ENCODE results near the gene CHCHD5. TPM values are rescaled to one million over a fixed set of nuclear protein-coding genes. Genes with fewer than 3 reads are reported as not detected.
A peak's percentile ranks its signal among the peaks of the same experiment; 100 is the strongest.

CHCHD5 gene
- total and polyA plus RNA-seq, 2 of the 8 experiments (the other 6 are each of a cell fraction or from before 2014, with no cell fraction given) = 27.2 to 71.5 TPM

- H3K79me2 ChIP-seq (ENCODE audit: control insufficient read depth in 1 of 2, insufficient read depth in 2 of 2, low read length in 2 of 2) = no peaks in the 10 kb centered on the region
- WGBS, 2 experiments (ENCODE audit: extremely low coverage in 1 of 2, insufficient coverage in 1 of 2, insufficient read length in 1 of 2, insufficient replicate concordance in 2 of 2, low coverage in 1 of 2, low lambda C conversion rate in 2 of 2, missing lambda C conversion rate in 1 of 2) = 89% methylated on average over 5 of the region's 5 CpGs; no CpG with 5 or more reads in 1 of the 2 experiments
- H4K91ac ChIP-seq (replicated peaks; ENCODE audit: insufficient read length, low read length) = no peak overlapping the region
- no peak overlapping the region for H3K23ac ChIP-seq (ENCODE audit: insufficient read length)
- no peak overlapping the region for H2BK120ac ChIP-seq (replicated peaks; ENCODE audit: low read depth, low read length)
- POLR2A ChIA-PET (ENCODE audit: partially characterized antibody) = interaction anchor here (0.7 to 5.9 kb wide), 4 partner anchors 13 to 515 kb away, joined by 3 to 40 read pairs (median 3); partner anchors contain the start of gene SLC20A1
- no peak overlapping the region for H3K27ac ChIP-seq (ENCODE audit: low read depth, low read length)
- TF ChIP-seq CEBPB (IDR thresholded peaks at IDR 0.05; ENCODE audit: low read depth, low read length) = no peak
- no peak for TF ChIP-seq GABPA (IDR thresholded peaks at IDR 0.05; ENCODE audit: borderline replicate concordance, insufficient read depth, low read length)
- no peak for TF ChIP-seq SP1 (IDR thresholded peaks at IDR 0.05; ENCODE audit: low read depth, low read length)
- TF ChIP-seq CBX8 (IDR thresholded peaks at IDR 0.05; ENCODE audit: borderline replicate concordance, low read depth, low read length) = no peak
- no peak for TF ChIP-seq RXRA (IDR thresholded peaks at IDR 0.05; ENCODE audit: insufficient read depth, low read depth, low read length)
- TF ChIP-seq BACH1 (IDR thresholded peaks at IDR 0.05; ENCODE audit: low read length) = no peak
- no peak for TF ChIP-seq TBP (IDR thresholded peaks at IDR 0.05; ENCODE audit: low read depth, low read length)
- TF ChIP-seq SRF (IDR thresholded peaks at IDR 0.05; ENCODE audit: low read depth, low read length) = no peak
- no peak for TF ChIP-seq NANOG (IDR thresholded peaks at IDR 0.05; ENCODE audit: insufficient read depth, low read depth, low read length, poor library complexity, severe bottlenecking)
- TF ChIP-seq RAD21 (IDR thresholded peaks at IDR 0.05 in 1 of 2, conservative IDR thresholded peaks at IDR 0.05 in 1 of 2; ENCODE audit: low read depth in 2 of 2, low read length in 2 of 2) = no peak
- TF ChIP-seq SIX5 (IDR thresholded peaks at IDR 0.05; ENCODE audit: low read depth, low read length) = no peak
- TF ChIP-seq TAF1 (IDR thresholded peaks at IDR 0.05; ENCODE audit: low read depth, low read length) = no peak
- TF ChIP-seq PHF8 (conservative IDR thresholded peaks at IDR 0.05; ENCODE audit: low read depth, low read length) = no peak
- no peak for TF ChIP-seq EZH2 (IDR thresholded peaks at IDR 0.05; ENCODE audit: low read depth, low read length, severe bottlenecking)
- DNase-seq (ENCODE audit: low read depth in 1 of 2, low spot score in 2 of 2) (no peak), FAIRE-seq (no peak)
- H4K8ac ChIP-seq (ENCODE audit: extremely low read depth, insufficient read depth, low read length) = 0 out of 2 replicates have a peak overlapping the region, but pooled peaks have one; percentile 3
- peaks cover 0 to 10% (median 6%) of the 10 kb centered on the region in 4 experiments; a peak in 4 of 7 replicates for H3K4me1 ChIP-seq (replicated peaks in 1 of 4; ENCODE audit: control insufficient read depth in 3 of 4, insufficient read depth in 4 of 4, low read length in 3 of 4)
- H3K9ac ChIP-seq (replicated peaks in 1 of 4; ENCODE audit: extremely low read depth in 1 of 4, low read depth in 3 of 4, low read length in 3 of 4) = no peak overlapping the region
- no peak overlapping the region for H3K4ac ChIP-seq (replicated peaks; ENCODE audit: insufficient read length, low read depth, low read length)
- H3K4me3 ChIP-seq (ENCODE audit: extremely low read depth in 1 of 4, insufficient read depth in 2 of 4, low read depth in 3 of 4, low read length in 4 of 4) = no peak overlapping the region
- H3K36me3 ChIP-seq (ENCODE audit: control insufficient read depth in 2 of 4, insufficient read depth in 4 of 4, low read length in 3 of 4) = no peaks in the 10 kb centered on the region
- H2AFZ ChIP-seq (ENCODE audit: low read length) = no peak overlapping the region
- no peaks in the 10 kb centered on the region; the same call in 1 of the 2 replicates for H3K23me2 ChIP-seq (ENCODE audit: low read depth, low read length)
- H2AK5ac ChIP-seq (ENCODE audit: low read depth, low read length) = no peak overlapping the region
- H3K18ac ChIP-seq (ENCODE audit: extremely low read depth, low read length) = no peak overlapping the region
- no peaks in the 10 kb centered on the region for H3K9me3 ChIP-seq (ENCODE audit: insufficient read depth in 2 of 2, low read depth in 1 of 2, low read length in 1 of 2)
- no peak overlapping the region for H2BK5ac ChIP-seq (ENCODE audit: low read depth, low read length)
- no peak overlapping the region for H2BK20ac ChIP-seq (ENCODE audit: low read length)
- H3K27me3 ChIP-seq (replicated peaks in 1 of 4; ENCODE audit: control insufficient read depth in 3 of 4, extremely low read depth in 1 of 4, insufficient read depth in 3 of 4, low read length in 3 of 4) = no peaks in the 10 kb centered on the region
- no peak overlapping the region for H3K14ac ChIP-seq (ENCODE audit: insufficient read length)
- CTCF ChIA-PET (ENCODE audit: partially characterized antibody) = interaction anchor here (0.6 to 5.6 kb wide), 9 partner anchors 12 to 104 kb away, joined by 3 to 32 read pairs (median 3); partner anchors contain the start of genes NT5DC4 and SLC20A1
- H3K4me2 ChIP-seq (ENCODE audit: insufficient read depth in 1 of 2, low read depth in 2 of 2, low read length in 2 of 2) = no peak overlapping the region
- H3K79me1 ChIP-seq (ENCODE audit: low read depth, low read length) = no peaks in the 10 kb centered on the region; the same call in 1 of the 2 replicates
- H2BK12ac ChIP-seq (ENCODE audit: low read depth, low read length) = no peak overlapping the region
- no peak overlapping the region for H2BK15ac ChIP-seq (ENCODE audit: low read length)
- no peaks in the 10 kb centered on the region for H4K20me1 ChIP-seq (replicated peaks in 1 of 2; ENCODE audit: control insufficient read depth in 1 of 2, insufficient read depth in 2 of 2, low read length in 2 of 2)
- no peak overlapping the region for H4K5ac ChIP-seq (ENCODE audit: insufficient read length, low read depth, low read length)
- H3K56ac ChIP-seq (replicated peaks; ENCODE audit: insufficient read length, low read depth, low read length) = no peak overlapping the region
Observed at GRCh38 chr2:112633708-112634107, 49.3 kb downstream of the CHCHD5 start.

All from H1 (cell line).